HEK293 (cell line): Measurements from ENCODE around the gene RETREG2.

ENCODE experiments used
- CTCF ChIP-seq: fragments of 450-650 bp; formaldehyde crosslinking; IDR thresholded peaks from 2 replicates; pipeline ENCODE4 v1.5.1; 2016; ENCODE audit warnings: missing biosample characterization, missing genetic modification characterization
- KLF7 ChIP-seq: fragments of 450-650 bp; formaldehyde crosslinking; IDR thresholded peaks from 2 replicates; pipeline ENCODE4 v1.5.1; 2016; ENCODE audit warnings: missing biosample characterization, missing genetic modification characterization, borderline replicate concordance
- KLF8 ChIP-seq: fragments of 450-650 bp; formaldehyde crosslinking; IDR thresholded peaks from 2 replicates; pipeline ENCODE4 v1.5.1; 2016; ENCODE audit warnings: missing biosample characterization, missing genetic modification characterization
- YY1 ChIP-seq: fragments of 450-650 bp; formaldehyde crosslinking; IDR thresholded peaks from 2 replicates; pipeline ENCODE4 v1.5.1; 2018; ENCODE audit warnings: missing biosample characterization, missing genetic modification characterization
- ZNF121 ChIP-seq: fragments of 450-650 bp; formaldehyde crosslinking; IDR thresholded peaks from 2 replicates; pipeline ENCODE4 v1.5.1; 2016; ENCODE audit warnings: missing biosample characterization, missing genetic modification characterization
- ZNF423 ChIP-seq: fragments of 450-650 bp; formaldehyde crosslinking; IDR thresholded peaks from 2 replicates; pipeline ENCODE4 v1.5.1; 2016; ENCODE audit warnings: missing biosample characterization, missing genetic modification characterization
- ZNF707 ChIP-seq: fragments of 450-650 bp; formaldehyde crosslinking; IDR thresholded peaks from 2 replicates; pipeline ENCODE4 v1.5.1; 2016; ENCODE audit warnings: missing biosample characterization, missing genetic modification characterization
- TF ChIP-seq, protein P1 (sequence below): fragments of 450-650 bp; formaldehyde crosslinking; IDR thresholded peaks from 2 replicates; pipeline ENCODE4 v1.5.1; 2016; ENCODE audit warnings: missing biosample characterization, missing genetic modification characterization

GRCh38 chr2:219213026-219213415 lies 34.9 kb downstream of the RETREG2 start:
- no peak for TF ChIP-seq CTCF (tag by site-specific recombination)
- TF ChIP-seq, protein P1, sequence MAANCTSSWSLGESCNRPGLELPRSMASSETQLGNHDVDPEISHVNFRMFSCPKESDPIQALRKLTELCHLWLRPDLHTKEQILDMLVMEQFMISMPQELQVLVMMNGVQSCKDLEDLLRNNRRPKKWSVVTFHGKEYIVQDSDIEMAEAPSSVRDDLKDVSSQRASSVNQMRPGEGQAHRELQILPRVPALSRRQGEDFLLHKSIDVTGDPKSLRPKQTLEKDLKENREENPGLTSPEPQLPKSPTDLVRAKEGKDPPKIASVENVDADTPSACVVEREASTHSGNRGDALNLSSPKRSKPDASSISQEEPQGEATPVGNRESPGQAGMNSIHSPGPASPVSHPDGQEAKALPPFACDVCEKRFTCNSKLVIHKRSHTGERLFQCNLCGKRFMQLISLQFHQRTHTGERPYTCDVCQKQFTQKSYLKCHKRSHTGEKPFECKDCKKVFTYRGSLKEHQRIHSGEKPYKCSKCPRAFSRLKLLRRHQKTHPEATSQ (tag by site-specific recombination), result no peak
- no peak for TF ChIP-seq KLF7 (tag by site-specific recombination)
- TF ChIP-seq ZNF707 (tag by site-specific recombination), result no peak
- no peak for TF ChIP-seq ZNF121 (tag by site-specific recombination)
- TF ChIP-seq ZNF423, result no peak
- no peak for TF ChIP-seq YY1 (tag by site-specific recombination)
- TF ChIP-seq KLF8 (tag by site-specific recombination), result no peak
